ENCODE data around the gene SNAPC5.
"Not testable (repeated sequence)": the region's sequence is repeated elsewhere in the genome, so short reads cannot be mapped to it uniquely, and the experiment has no call there.

SNAPC5 gene

GRCh38 chr15:66497502-66498455, at the start of gene SNAPC5:
SNAPC5 (minus strand) TSS chr15:66497762; CDS start chr15:66497731, 31 bp downstream.
- peak; percentile 98 for DNase-seq

GRCh38 chr15:66545255-66545654, 47.7 kb upstream of the SNAPC5 start:
- no peak for DNase-seq

DNA sequence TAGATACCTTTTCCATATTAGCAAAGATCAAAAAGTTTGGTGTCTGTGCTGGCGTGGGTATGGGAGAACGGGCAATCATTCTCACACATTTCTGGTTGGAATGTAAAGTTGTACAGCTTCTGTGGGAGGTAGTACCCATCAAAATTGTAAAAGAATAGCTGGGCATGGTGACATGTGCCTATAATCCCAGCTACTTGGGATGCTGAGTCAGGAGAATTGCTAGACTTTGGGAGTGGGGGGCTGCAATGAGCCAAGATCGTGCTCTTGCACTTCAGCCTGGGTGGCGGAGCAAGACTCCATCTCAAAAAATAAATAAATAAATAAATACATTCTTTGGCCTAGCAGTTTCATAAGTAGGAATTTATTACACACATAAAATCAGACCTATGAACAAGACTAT, 45.3 kb upstream of the SNAPC5 start:
- DNase-seq, result no peak

DNA sequence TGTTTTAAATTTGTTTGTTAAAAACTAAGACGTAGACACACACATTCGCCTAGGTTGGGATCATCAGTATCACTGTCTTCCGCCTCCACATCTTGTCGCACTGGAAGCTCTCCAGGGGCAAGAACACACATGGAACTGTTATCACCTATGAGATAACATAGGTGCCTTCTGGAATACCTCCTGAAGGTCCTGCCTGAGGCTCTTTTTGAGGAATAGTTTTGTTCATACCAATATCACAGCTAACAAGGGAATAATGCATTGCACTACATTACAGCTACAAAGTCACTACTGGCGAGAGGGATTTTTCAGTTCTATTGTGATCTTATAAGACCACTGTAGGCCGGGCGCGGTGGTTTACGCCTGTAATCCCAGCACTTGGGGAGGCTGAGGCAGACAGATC, 37.5 kb upstream of the SNAPC5 start:
- no peak for DNase-seq

DNA sequence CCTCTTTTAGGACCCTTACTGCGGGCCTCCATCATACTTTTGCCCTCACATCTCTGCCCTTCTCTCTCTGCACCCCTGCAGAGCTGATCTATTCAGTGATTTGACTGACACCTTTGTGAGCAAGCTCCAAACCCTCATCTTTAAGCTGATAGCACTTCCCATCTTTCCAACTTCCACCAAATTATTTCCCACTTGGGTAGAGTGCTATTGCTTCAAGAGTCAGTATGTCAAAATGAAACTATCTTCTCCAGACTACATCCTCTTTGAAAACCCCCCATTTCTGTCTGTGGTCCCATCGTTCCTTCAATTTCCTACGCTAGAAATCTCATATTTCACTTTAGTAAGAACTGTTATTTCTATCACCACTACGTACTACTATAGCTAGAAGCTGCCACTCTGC, 27.3 kb upstream of the SNAPC5 start:
- peak; percentile 55 for DNase-seq

DNA sequence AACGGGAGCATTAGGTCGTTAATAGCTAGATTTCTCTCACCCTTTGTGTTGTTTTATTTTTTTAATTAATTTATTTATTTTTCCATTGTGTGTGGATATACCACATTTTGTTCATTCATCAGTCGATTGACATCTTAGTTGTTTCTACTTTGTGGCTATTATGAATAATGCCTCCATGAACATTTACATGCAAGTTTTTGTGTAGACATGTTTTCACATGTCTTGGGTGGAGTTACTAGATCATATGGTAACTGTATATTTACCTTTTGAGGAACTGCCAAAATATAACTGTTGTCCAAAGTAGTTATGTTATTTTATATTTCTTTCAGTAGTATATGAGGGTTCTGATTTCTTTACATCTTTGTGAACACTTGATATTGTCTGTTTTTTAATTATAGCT, 26.4 kb upstream of the SNAPC5 start:
- DNase-seq, result no peak

- no peak for DNase-seq
Observed at GRCh38 chr15:66515901-66516322, 18.4 kb upstream of the SNAPC5 start.

GRCh38 chr15:66514586-66514985, 17.0 kb upstream of the SNAPC5 start:
- no peak for DNase-seq

- DNase-seq, result no peak
Observed at GRCh38 chr15:66508293-66508883, 10.8 kb upstream of the SNAPC5 start.

DNA sequence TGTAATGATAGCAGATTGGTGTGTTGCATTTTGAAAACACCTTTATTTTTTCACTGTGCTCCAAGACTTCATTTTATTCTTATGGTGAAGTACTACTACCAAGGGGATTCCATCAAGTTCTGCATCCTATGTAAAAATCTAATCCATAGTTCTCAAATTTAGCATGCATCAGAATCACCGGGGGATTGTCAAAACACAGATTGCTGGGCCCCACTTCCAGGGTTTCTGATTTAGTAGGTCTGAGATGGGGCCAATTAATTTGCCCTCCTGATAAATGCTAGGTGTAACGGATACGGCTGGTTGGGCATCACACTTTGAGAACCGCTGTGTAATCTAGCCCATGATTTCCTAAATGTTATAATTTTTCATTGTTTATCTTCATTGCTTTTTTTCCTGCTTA, 8.3 kb upstream of the SNAPC5 start:
- DNase-seq, result no peak

- no peak for DNase-seq
Observed at GRCh38 chr15:66505430-66505811, 7.9 kb upstream of the SNAPC5 start.

DNA sequence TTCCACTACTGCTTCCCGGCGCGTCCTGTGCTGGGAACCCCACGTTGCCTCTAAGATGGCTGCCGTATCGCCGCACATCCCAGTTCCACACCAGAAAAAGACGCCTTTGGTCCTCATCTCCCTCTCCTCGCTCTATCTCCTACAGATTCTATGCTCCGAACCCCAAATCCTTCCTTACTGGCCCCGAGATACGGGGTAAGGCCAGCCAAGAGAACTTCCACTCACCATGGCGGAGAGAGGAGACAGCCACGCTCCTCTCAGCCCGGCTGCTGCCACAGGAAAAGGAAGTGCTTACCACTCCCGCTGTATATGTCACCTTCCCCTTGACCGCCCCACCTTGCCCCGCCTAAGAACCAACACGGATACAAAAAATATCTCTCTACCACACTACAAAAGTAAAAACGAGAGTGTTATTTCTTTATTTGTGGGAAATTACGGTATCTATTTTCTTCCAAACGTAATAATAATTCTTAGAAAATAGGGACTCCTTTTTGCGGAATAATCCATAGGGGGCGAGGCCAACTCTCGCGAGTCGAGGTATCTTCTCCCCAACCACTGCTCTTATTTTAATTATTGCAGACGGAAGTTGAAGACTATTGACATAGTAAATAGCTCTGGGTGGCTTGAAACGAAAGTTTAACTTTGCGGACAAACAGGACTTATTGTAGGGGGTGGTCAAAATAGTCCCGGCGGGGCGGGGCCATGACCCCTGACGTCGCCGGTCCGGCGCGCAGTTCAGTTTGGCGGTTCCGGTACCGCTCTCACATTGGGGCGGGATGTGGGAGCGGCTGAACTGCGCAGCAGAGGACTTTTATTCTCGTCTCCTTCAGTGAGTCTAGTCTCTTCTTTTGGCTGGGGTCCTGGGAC, 7.2 kb upstream of the SNAPC5 start, which contains the start of the genes RPL4 and ZWILCH:
RPL4 (minus strand) TSS at position 293 of the 867 bp plus-strand sequence; CDS start at position 228, 65 bp downstream.
ZWILCH (plus strand) TSS at position 764 of the 867 bp plus-strand sequence; CDS start at position 777, 13 bp downstream.
- peak; percentile 93 for DNase-seq

DNA sequence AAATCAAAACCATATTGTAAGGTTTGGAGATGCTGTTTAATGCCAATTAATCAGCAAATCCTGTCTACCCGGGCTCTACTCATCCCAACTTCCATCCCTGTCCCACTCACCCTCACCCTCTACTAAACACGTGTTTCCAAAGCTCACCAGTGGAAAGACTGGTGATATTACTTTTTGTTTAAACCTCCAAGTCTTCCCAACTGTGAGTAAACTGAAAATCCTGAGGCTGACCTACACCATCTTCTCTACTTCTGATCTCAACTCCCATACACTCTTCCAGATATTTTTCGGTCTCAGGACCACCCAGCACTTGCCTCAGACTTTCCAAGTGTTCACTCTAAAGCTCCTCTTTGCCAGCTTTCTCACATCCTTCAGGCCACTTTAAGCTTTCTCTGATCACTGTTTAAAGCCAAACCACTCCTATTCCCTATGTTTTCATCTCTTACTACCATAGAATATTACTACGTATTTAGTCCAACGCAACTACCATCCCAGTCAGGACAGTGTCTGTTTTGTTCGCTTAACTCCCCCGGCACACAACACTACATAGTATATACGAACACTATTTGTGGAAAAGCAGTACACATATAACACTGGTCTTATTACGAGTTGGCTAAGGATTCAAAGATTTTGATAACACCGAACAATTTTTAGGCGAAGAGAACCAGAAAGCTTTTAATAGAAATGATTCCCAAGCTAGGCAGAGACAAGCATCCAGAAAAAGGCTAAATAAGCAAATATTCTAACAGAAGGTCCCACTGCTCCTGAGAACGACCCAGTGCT, 6.4 kb upstream of the SNAPC5 start:
- DNase-seq, result peak; percentile 7

GRCh38 chr15:66503041-66503648, 5.6 kb upstream of the SNAPC5 start:
- DNase-seq, result peak; percentile 14

DNA sequence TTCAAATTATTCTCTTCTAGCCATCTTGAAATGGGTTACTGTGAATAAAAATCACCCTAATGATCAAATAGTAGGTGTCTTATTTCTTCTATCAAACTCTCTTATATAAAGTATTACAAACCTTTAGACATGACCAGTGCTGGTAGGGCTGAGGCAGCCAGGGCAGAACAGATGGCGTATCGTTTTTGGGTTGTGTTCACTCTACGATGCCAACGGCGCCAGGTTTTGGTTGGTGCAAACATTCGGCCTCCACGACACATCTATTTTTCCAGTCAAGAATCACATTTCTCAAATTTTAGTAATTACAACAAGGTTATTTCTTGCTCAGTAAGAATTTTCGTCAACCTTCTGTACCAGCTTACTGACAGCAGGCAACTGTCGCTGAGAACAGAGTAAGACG, 4.9 kb upstream of the SNAPC5 start:
- no peak for DNase-seq

GRCh38 chr15:66500346-66500745, 2.8 kb upstream of the SNAPC5 start:
- not testable (repeated sequence) for DNase-seq

DNA sequence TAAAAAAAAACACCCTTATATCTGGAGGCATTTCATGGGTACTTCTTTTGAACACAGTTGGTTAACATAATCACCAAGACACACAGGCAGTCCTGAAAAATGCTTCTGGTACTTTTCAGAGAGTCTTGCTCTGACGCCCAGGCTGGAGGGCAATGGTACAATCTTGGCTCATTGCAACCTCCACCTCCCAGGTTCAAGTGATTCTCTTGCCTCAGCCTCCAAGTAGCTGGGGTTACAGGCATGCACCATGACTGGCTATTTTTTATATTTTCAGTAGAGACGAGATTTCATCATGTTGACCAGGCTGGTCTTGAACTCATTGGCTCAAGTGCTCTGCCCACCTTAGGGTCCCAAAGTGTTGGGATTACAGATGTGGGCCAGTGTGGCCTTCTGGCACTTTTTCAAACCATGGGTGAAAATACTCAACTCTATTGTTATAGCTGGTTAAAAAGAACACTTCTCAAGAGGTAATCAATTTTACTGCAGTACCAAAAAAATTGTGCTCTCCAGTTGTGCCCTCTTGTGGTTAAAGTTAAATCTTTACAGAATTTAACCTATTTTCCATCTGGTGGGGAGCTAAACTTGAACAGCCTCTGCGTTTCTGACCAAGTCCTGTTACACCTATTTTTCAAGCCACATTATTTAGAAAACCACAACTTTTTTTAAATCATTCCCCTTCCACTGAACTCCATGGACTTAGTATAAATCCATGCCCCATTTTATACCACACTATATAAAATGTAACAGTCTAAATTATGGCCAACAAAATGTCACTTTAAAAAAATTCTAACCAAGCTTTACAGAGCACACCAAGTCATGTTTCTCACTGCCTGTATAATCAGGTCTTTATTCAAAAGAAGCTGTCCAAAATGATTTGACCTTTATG, 1.2 kb upstream of the SNAPC5 start:
- peak; percentile 44 for DNase-seq

GRCh38 chr15:66496951-66497501, 536 bp downstream of the SNAPC5 start:
- DNase-seq, result no peak

DNA sequence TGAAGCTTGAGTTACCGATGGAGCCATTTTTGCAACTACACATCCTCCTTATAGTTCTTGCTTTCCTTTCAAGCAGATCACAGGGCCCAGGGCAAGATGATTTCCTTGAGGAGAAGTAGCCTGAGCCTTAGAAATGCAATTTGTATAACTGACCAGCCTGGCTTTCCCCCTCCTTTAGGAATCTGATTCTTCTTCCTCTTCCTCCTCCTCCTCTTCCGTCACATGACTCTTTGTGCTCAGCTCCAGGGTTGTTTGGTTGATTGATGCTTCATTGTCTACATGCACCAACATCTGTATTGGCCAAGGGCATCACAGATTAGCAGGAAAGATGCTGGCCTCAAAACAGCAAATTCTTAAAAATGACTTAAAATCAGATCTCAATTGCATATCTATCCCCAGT, 3.3 kb downstream of the SNAPC5 start:
- DNase-seq, result peak; percentile 10

DNA sequence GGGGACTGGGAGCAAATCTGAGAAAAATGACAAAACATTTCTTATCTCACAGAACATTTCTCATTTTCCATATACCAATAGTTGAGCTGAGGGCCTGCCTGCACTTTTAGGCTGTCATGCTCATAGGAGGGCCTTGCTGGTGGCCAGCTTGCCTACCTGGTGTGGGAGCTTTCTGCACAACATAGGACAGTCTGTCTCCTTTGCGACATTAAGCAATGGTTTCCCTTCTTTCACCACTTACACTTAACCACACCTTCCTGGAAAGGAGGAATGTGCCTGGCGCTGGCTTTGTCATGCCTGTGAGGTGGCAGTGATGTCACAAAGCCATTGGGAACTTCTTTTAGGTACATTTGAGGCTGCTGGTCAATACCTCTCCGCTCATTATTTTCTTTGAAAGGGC, 5.7 kb downstream of the SNAPC5 start:
- DNase-seq, result no peak

Measured in suppressor macrophage treated with lipopolysaccharide for 4 hours (primary cell).